HCT116 (cell line): ENCODE data around the gene SLC6A19. TPM values are rescaled to one million over a fixed set of nuclear protein-coding genes. Genes with fewer than 3 reads are reported as not detected.

Experiments
- ATAC-seq: fragments of 200-7000 bp; cut with Tn5 transposase; 2 replicates; pipeline ENCODE4 v1.9.1; 2020; ENCODE audit warnings: mild to moderate bottlenecking, moderate library complexity
- BruUV-seq: library from RNA; stranded (reverse); fragments of 400-500 nt; replicated peaks from 2 replicates; lab custom pipeline; 2021; lab: Mats Ljungman, UMichigan
- CTCF ChIA-PET: fragments of 300-600 bp; sonication (Branson Sonifier 250); formaldehyde crosslinking; loops from one replicate; lab custom pipeline; 2021; ENCODE audit warnings: antibody characterized with exemption; lab: Charles Lee
- POLR2A ChIA-PET: fragments of 300-600, 350-600 bp; sonication (Branson Sonifier 250); formaldehyde crosslinking; loops from one replicate; lab custom pipeline; 2021; ENCODE audit warnings: antibody characterized with exemption; lab: Charles Lee
- RAD21 ChIA-PET, 2 experiments: fragments of 300-600 bp; sonication (Branson Sonifier 250); formaldehyde crosslinking; loops; one replicate each; lab custom pipeline; 2023; ENCODE audit warnings: low total read pairs in 2 of 2; ENCODE audit not compliant: uncharacterized antibody in 2 of 2, unreplicated experiment in 2 of 2, low non-redundant PET in 1 of 2; lab: Charles Lee
- DNase-seq: peaks from one replicate; pipeline ENCODE4 v3.0.0-alpha.2; 2010; ENCODE audit warnings: low read depth, low spot score
- H2AFZ ChIP-seq: fragments of 200-600 bp; shearing (Covaris generic), sonication (generic); 2 replicates; pipeline ENCODE4 v1.6.1; 2017; ENCODE audit warnings: low read depth, mixed run types, mixed read lengths, antibody characterized with exemption, low read length; ENCODE audit not compliant: poor library complexity, severe bottlenecking
- H3K27ac ChIP-seq: 2 replicates; pipeline ENCODE4 v1.5.1; 2012; ENCODE audit warnings: low read depth, low read length
- H3K27me3 ChIP-seq: fragments of 200-600 bp; sonication (generic); 2 replicates; pipeline ENCODE4 v1.6.1; 2016; ENCODE audit warnings: mixed run types, low read length, mixed read lengths; ENCODE audit not compliant: insufficient read depth
- H3K36me3 ChIP-seq, 2 experiments: fragments of 200-500 bp in 1 of 2; fragments of 200-600 bp in 1 of 2; sonication (Bioruptor generic) in 1 of 2; sonication (generic) in 1 of 2; 2 replicates each; pipeline versions ENCODE4 v1.5.1 to v1.6.1; 2014 to 2016; ENCODE audit warnings: low read length in 2 of 2, inconsistent platforms in 1 of 2, mixed read lengths in 1 of 2, mixed run types in 1 of 2; ENCODE audit not compliant: insufficient read depth in 2 of 2, control insufficient read depth in 1 of 2
- H3K4me1 ChIP-seq, 2 experiments: fragments of 200-600 bp in 1 of 2; sonication (generic) in 1 of 2; 2 replicates each; pipeline versions ENCODE4 v1.5.1 to v1.6.1; 2012 to 2017; ENCODE audit warnings: low read length in 2 of 2, inconsistent platforms in 1 of 2, mild to moderate bottlenecking in 1 of 2, mixed read lengths in 1 of 2, mixed run types in 1 of 2, moderate library complexity in 1 of 2; ENCODE audit not compliant: insufficient read depth in 2 of 2, control insufficient read depth in 1 of 2
- H3K4me2 ChIP-seq: fragments of 200-600 bp; sonication (generic); 2 replicates; pipeline ENCODE4 v1.6.1; 2017; ENCODE audit warnings: mixed run types, low read length, mixed read lengths
- H3K4me3 ChIP-seq, 2 experiments: fragments of 200-600 bp in 1 of 2; sonication (generic) in 1 of 2; replicated peaks in 1 of 2; 2 replicates each; pipeline ENCODE4 v1.5.1; 2011 to 2016; ENCODE audit warnings: low read length in 2 of 2, control low read depth in 1 of 2, low read depth in 1 of 2, mild to moderate bottlenecking in 1 of 2, mixed read lengths in 1 of 2, mixed run types in 1 of 2
- H3K79me2 ChIP-seq: fragments of 200-600 bp; sonication (generic); 2 replicates; pipeline ENCODE4 v1.6.1; 2017; ENCODE audit warnings: mild to moderate bottlenecking, mixed run types, low read length, moderate library complexity, mixed read lengths; ENCODE audit not compliant: insufficient read depth
- H3K9ac ChIP-seq: fragments of 200-600 bp; sonication (generic); 2 replicates; pipeline ENCODE4 v1.6.1; 2016; ENCODE audit warnings: low read length, mixed read lengths
- H3K9me2 ChIP-seq: fragments of 200-600 bp; sonication (generic), shearing (Covaris generic); 2 replicates; pipeline ENCODE4 v1.6.1; 2017; ENCODE audit warnings: mixed run types, mild to moderate bottlenecking, moderate library complexity; ENCODE audit not compliant: insufficient read depth
- H3K9me3 ChIP-seq, 2 experiments: fragments of 200-500 bp in 1 of 2; fragments of 200-600 bp in 1 of 2; sonication (Bioruptor generic) in 1 of 2; sonication (generic) in 1 of 2; 2 replicates each; pipeline ENCODE4 v1.6.1; 2014 to 2017; ENCODE audit warnings: low read length in 2 of 2, mixed read lengths in 2 of 2, inconsistent platforms in 1 of 2, low read depth in 1 of 2, mild to moderate bottlenecking in 1 of 2, mixed run types in 1 of 2, moderate library complexity in 1 of 2; ENCODE audit not compliant: control insufficient read depth in 1 of 2, insufficient read depth in 1 of 2
- H4K20me1 ChIP-seq: fragments of 200-600 bp; sonication (generic), shearing (Covaris generic); 2 replicates; pipeline ENCODE4 v1.6.1; 2017; ENCODE audit warnings: mixed run types, mild to moderate bottlenecking, moderate library complexity; ENCODE audit not compliant: insufficient read depth
- CEBPB ChIP-seq: IDR thresholded peaks from 2 replicates; pipeline ENCODE4 v1.6.1; 2012; ENCODE audit warnings: low read depth
- CTCF ChIP-seq, 3 experiments: fragments of 200-600 bp in 1 of 3; sonication (generic) in 1 of 3; IDR thresholded peaks in 2 of 3; conservative IDR thresholded peaks in 1 of 3; 2 replicates each; pipeline ENCODE4 v1.5.1; 2012 to 2017; ENCODE audit warnings: low read depth in 2 of 3, low read length in 2 of 3, antibody characterized with exemption in 1 of 3, borderline replicate concordance in 1 of 3, control low read depth in 1 of 3, mild to moderate bottlenecking in 1 of 3, mixed read lengths in 1 of 3, mixed run types in 1 of 3, moderate library complexity in 1 of 3; ENCODE audit not compliant: insufficient read depth in 1 of 3
- ELF1 ChIP-seq: IDR thresholded peaks from 2 replicates; pipeline ENCODE4 v1.6.1; 2012; ENCODE audit warnings: low read depth, borderline replicate concordance
- MAX ChIP-seq: IDR thresholded peaks from 2 replicates; pipeline ENCODE4 v1.6.1; 2012
- RAD21 ChIP-seq: IDR thresholded peaks from 2 replicates; pipeline ENCODE4 v1.6.1; 2012; ENCODE audit warnings: low read depth, mild to moderate bottlenecking
- TCF7L2 ChIP-seq: IDR thresholded peaks from 2 replicates; pipeline ENCODE4 v1.7.0; 2011; ENCODE audit warnings: borderline replicate concordance, inconsistent platforms; ENCODE audit not compliant: insufficient read depth, insufficient read length; ENCODE audit errors: extremely low read depth
- intact Hi-C: fragments of 100-400 bp; cut with micrococcal nuclease; formaldehyde crosslinking; loops from 2 replicates; pipeline ENCODE4 v1.10.0; 2022
- total RNA-seq: library from RNA; stranded (reverse); gene quantifications from one replicate; pipeline ENCODE4 v1.2.1, GENCODE V29; 2021; ENCODE audit not compliant: unreplicated experiment

Gene SLC6A19
- total RNA-seq, 1 experiment from 2014 or later: not detected

GRCh38 chr5:1203311-1203967 is 2.0 kb downstream of the SLC6A19 start (continued):
- no peak for TF ChIP-seq CEBPB

- BruUV-seq: no TSS peak
- Histone ChIP-seq H3K36me3 (no peaks in the 10 kb centered on the region), H3K4me3 (no peak overlapping the region), H3K27ac (no peak overlapping the region), H3K9me3 (no peaks in the 10 kb centered on the region), H2AFZ (no peak overlapping the region), H3K9ac (no peak overlapping the region), H3K79me2 (no peaks in the 10 kb centered on the region), H4K20me1 (no peaks in the 10 kb centered on the region), H3K27me3 (peaks cover 2% of the 10 kb centered on the region; the same call in 1 of the 2 replicates), H3K4me1 (0 out of 4 replicates have a peak, but pooled peaks cover 0 to 3% of the 10 kb centered on the region in 2 experiments), H3K4me2 (no peak overlapping the region), H3K9me2 (no peaks in the 10 kb centered on the region)
- ChIA-PET CTCF (interaction anchor here (1.1 to 1.3 kb wide), 3 partner anchors 13 to 37 kb away, joined by 3 to 10 read pairs (median 4); no protein-coding TSS in a partner anchor), POLR2A (no interaction called here), RAD21 (no interaction called here)
- intact Hi-C loops: no loop called here
- ATAC-seq (no peak), DNase-seq (no peak)
- TF ChIP-seq MAX (no peak), TCF7L2 (no peak)
Measured at GRCh38 chr5:1203968-1204692, 2.7 kb downstream of the SLC6A19 start.

GRCh38 chr5:1204693-1205242 is 3.4 kb downstream of the SLC6A19 start:
- Histone ChIP-seq H3K4me2 (no peak overlapping the region), H3K79me2 (no peaks in the 10 kb centered on the region), H3K4me3 (no peak overlapping the region), H3K36me3 (no peaks in the 10 kb centered on the region), H3K9ac (no peak overlapping the region), H3K9me2 (no peaks in the 10 kb centered on the region), H3K27me3 (no peaks in the 10 kb centered on the region), H4K20me1 (no peaks in the 10 kb centered on the region), H2AFZ (no peak overlapping the region), H3K27ac (no peak overlapping the region), H3K4me1 (0 out of 4 replicates have a peak, but pooled peaks cover 0 to 3% of the 10 kb centered on the region in 2 experiments), H3K9me3 (no peaks in the 10 kb centered on the region)
- peak; percentile 33; the same call in 1 of the 2 replicates for TF ChIP-seq RAD21
- TF ChIP-seq CTCF (IDR thresholded peaks at IDR 0.05 in 2 of 3, conservative IDR thresholded peaks at IDR 0.05 in 1 of 3; ENCODE audit: borderline replicate concordance in 1 of 3, insufficient read depth in 1 of 3, low read depth in 2 of 3, low read length in 2 of 3): peak in 2 of 3 experiments; percentile 42 to 45; a peak in 3 of 6 replicates
- no peak for TF ChIP-seq ELF1
- ChIA-PET POLR2A (no interaction called here), RAD21 (no interaction called here), CTCF (interaction anchor here (1.1 to 1.3 kb wide), 3 partner anchors 14 to 37 kb away, joined by 3 to 10 read pairs (median 4); no protein-coding TSS in a partner anchor)
- peak; percentile 6 for DNase-seq
- intact Hi-C loops: no loop called here
- BruUV-seq: no TSS peak
- ATAC-seq: peak; percentile 63
